ENCODE measurements around the gene MASP1.

MASP1 gene, protein sequence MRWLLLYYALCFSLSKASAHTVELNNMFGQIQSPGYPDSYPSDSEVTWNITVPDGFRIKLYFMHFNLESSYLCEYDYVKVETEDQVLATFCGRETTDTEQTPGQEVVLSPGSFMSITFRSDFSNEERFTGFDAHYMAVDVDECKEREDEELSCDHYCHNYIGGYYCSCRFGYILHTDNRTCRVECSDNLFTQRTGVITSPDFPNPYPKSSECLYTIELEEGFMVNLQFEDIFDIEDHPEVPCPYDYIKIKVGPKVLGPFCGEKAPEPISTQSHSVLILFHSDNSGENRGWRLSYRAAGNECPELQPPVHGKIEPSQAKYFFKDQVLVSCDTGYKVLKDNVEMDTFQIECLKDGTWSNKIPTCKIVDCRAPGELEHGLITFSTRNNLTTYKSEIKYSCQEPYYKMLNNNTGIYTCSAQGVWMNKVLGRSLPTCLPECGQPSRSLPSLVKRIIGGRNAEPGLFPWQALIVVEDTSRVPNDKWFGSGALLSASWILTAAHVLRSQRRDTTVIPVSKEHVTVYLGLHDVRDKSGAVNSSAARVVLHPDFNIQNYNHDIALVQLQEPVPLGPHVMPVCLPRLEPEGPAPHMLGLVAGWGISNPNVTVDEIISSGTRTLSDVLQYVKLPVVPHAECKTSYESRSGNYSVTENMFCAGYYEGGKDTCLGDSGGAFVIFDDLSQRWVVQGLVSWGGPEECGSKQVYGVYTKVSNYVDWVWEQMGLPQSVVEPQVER

GRCh38 chr3:187291512-187292132, at the start of gene MASP1:
TSS of gene MASP1 (minus strand) at chr3:187291737. CDS start at chr3:187291632, 105 bp downstream.
- no peak for TF ChIP-seq CTCF (IDR thresholded peaks at IDR 0.05; ENCODE audit: borderline replicate concordance, control extremely low read depth, extremely low read depth, insufficient read depth, missing control alignments)
- in situ Hi-C loops (cut with MboI; ENCODE audit: low sequenced_read_pairs, unreplicated experiment), result no loop called here
- no peak for DNase-seq (ENCODE audit: low spot score)

- no peak for DNase-seq (ENCODE audit: low spot score)
- TF ChIP-seq CTCF (IDR thresholded peaks at IDR 0.05; ENCODE audit: borderline replicate concordance, control extremely low read depth, extremely low read depth, insufficient read depth, missing control alignments), result no peak
- in situ Hi-C loops (cut with MboI; ENCODE audit: low sequenced_read_pairs, unreplicated experiment), result no loop called here
These were observed 49.0 kb upstream of the MASP1 start for GRCh38 chr3:187340578-187340977.

GRCh38 chr3:187336322-187336721, 44.8 kb upstream of the MASP1 start:
- in situ Hi-C loops (cut with MboI; ENCODE audit: low sequenced_read_pairs, unreplicated experiment), result no loop called here
- no peak for DNase-seq (ENCODE audit: low spot score)
- TF ChIP-seq CTCF (IDR thresholded peaks at IDR 0.05; ENCODE audit: borderline replicate concordance, control extremely low read depth, extremely low read depth, insufficient read depth, missing control alignments), result no peak

DNA sequence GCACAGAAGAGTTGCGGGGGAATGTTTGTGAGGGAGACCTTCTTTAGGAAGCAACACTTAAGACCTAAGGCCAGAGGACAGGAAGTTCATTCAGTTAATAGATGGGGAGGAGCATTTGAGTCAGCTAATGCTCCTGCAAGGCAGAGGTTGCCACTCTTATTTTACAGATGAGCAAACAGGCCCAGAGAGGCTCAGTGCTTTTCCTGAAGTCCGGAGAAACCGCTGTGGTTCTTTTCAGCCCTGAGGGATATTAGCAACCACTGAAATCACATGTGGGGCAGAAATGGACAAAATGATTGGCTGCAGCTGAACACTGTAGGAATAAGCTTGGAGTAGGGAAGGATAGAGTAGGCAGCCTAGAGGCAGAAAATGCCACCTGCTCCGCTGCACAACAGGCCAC, 43.4 kb upstream of the MASP1 start:
- no peak for DNase-seq (ENCODE audit: low spot score)
- in situ Hi-C loops (cut with MboI; ENCODE audit: low sequenced_read_pairs, unreplicated experiment), result no loop called here
- TF ChIP-seq CTCF (IDR thresholded peaks at IDR 0.05; ENCODE audit: borderline replicate concordance, control extremely low read depth, extremely low read depth, insufficient read depth, missing control alignments), result no peak

GRCh38 chr3:187328691-187329090, 37.2 kb upstream of the MASP1 start:
- no peak for DNase-seq (ENCODE audit: low spot score)
- in situ Hi-C loops (cut with MboI; ENCODE audit: low sequenced_read_pairs, unreplicated experiment), result no loop called here
- no peak for TF ChIP-seq CTCF (IDR thresholded peaks at IDR 0.05; ENCODE audit: borderline replicate concordance, control extremely low read depth, extremely low read depth, insufficient read depth, missing control alignments)

DNA sequence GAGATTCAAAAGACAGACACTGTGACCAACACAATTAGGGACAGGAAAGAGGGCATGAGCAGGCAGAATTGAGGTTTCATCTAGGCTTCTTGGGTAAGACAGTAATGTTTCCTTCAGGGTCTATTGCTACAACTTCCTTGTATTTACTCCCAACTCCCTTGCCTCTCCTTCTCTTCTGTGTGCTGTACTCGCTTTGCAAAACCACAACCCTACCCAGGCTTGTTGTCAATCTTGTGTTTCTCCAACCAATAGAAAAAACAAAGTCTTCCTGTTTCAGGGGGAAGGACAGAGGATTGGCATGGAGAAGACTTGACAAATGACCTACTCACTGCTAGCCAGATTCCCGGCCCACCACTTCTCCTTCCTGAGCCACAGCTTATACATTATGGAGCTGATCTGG, 36.3 kb upstream of the MASP1 start:
- TF ChIP-seq CTCF (IDR thresholded peaks at IDR 0.05; ENCODE audit: borderline replicate concordance, control extremely low read depth, extremely low read depth, insufficient read depth, missing control alignments), result no peak
- no peak for DNase-seq (ENCODE audit: low spot score)
- in situ Hi-C loops (cut with MboI; ENCODE audit: low sequenced_read_pairs, unreplicated experiment), result no loop called here

All from GM13976 (cell line).